Lung (tissue), 12 donors: ENCODE data around the gene CRABP2. TPM values are rescaled to one million over a fixed set of nuclear protein-coding genes. Genes with fewer than 3 reads are reported as not detected.

Source experiments
- ATAC-seq: fragments of 200-7000 bp; cut with Tn5 transposase; one replicate; pipeline ENCODE4 v1.9.1; 2020; ENCODE audit warnings: moderate number of reproducible peaks; ENCODE audit not compliant: insufficient read depth, low FRiP score
- DNase-seq, 3 donors: peaks; one replicate each; pipeline ENCODE4 v3.0.0-alpha.2; 2013 to 2017
- H3K27ac ChIP-seq, 2 donors: one replicate each; pipeline ENCODE4 v1.5.1; 2013; ENCODE audit warnings: mild to moderate bottlenecking in 2 of 2, moderate library complexity in 2 of 2, control low read depth in 1 of 2, inconsistent platforms in 1 of 2, low read depth in 1 of 2, low read length in 1 of 2
- H3K27me3 ChIP-seq, 3 donors: one replicate each; pipeline ENCODE4 v1.5.1; 2013; ENCODE audit warnings: low read length in 2 of 3; ENCODE audit not compliant: control insufficient read depth in 3 of 3, insufficient read depth in 3 of 3
- H3K36me3 ChIP-seq, 4 donors: one replicate each; pipeline ENCODE4 v1.5.1; 2013; ENCODE audit warnings: low read length in 4 of 4, mild to moderate bottlenecking in 1 of 4, moderate library complexity in 1 of 4; ENCODE audit not compliant: control insufficient read depth in 4 of 4, insufficient read depth in 4 of 4
- H3K4me1 ChIP-seq, 5 donors: one replicate each; pipeline ENCODE4 v1.5.1; 2013; ENCODE audit warnings: low read length in 5 of 5, mild to moderate bottlenecking in 2 of 5, moderate library complexity in 1 of 5; ENCODE audit not compliant: control insufficient read depth in 5 of 5, insufficient read depth in 5 of 5
- H3K4me3 ChIP-seq: one replicate; pipeline ENCODE4 v1.5.1; 2013; ENCODE audit warnings: mild to moderate bottlenecking, control low read depth, moderate library complexity
- H3K9ac ChIP-seq, 2 donors: one replicate each; pipeline ENCODE4 v1.5.1; 2013; ENCODE audit warnings: low read length in 2 of 2, control low read depth in 1 of 2; ENCODE audit not compliant: insufficient read depth in 1 of 2
- H3K9me3 ChIP-seq, 4 donors: one replicate each; pipeline ENCODE4 v1.5.1; 2013; ENCODE audit warnings: low read length in 3 of 4, mild to moderate bottlenecking in 1 of 4, moderate library complexity in 1 of 4; ENCODE audit not compliant: control insufficient read depth in 4 of 4, insufficient read depth in 3 of 4
- CTCF ChIP-seq: IDR thresholded peaks from 2 replicates; pipeline ENCODE4 v1.5.1; 2012; ENCODE audit warnings: mild to moderate bottlenecking; ENCODE audit errors: control extremely low read depth, extremely low read depth
- WGBS, 2 donors: extraction: QIAGEN DNeasy Blood & Tissue Kit; methylation state at CpG; one replicate each; pipeline ENCODE4 v1.1.7; 2013; 5-methylcytosine and 5-hydroxymethylcytosine counted together
- polyA plus RNA-seq, 2 donors: library from polyadenylated mRNA; stranded (reverse); fragments of 200-250 nt; gene quantifications; one replicate each; pipeline ENCODE4 v1.2.1, GENCODE V29; 2013
- total RNA-seq, 2 donors: library from RNA; depleted of rRNA in 1 of 2; stranded (reverse); fragments of >200 nt in 1 of 2; gene quantifications; one replicate each; pipeline ENCODE4 v1.2.1, GENCODE V29; 2014 to 2021
- donor health status: control.
- donor health status: control.
- donor health status: Bipolar disorder and iron deficiency.
- donor health status: healthy.
- donor health status: DM: yes; HTN: yes; CAD: no.

Gene CRABP2
- total and polyA plus RNA-seq, 4 donors: 1.3 to 13.6 (median 4.9) TPM

DNA sequence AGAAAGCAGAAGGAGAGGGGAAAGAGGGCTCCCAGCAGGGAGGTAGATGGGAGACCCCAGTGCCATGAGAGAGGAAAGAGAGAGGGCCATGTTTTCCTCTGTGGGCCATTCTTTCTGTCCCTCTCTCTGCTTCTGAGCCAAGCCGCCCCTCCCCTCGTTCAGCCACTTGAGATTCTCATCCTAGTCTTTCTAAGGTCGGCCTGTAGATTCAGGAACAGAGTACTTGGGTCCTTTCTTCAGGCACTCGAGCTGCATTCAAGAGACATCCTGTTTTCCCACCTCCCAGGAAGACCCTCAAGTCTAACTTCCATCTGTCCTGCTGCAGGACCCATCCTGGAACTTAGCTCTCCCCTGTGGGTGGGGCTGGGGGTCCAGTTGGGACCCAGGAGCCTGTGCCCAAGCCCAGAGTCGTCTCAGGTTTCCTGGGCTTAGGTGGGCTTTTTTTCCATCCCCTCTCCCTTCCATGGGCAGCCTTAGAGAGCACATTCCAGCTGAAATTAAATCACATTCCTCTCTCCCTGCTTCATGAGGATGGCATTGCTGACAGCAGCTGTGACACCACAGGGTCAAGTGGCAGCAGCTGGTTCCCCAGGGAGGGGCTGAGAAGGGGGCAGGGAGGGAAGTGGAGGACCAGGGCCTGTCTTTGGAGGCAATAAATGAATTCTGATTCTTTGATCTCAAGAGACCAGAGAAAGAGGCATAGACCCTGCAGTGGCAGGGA is 41.2 kb downstream of the CRABP2 start:
- WGBS, 2 donors: 44 to 64% methylated on average over 5 of the region's 5 CpGs
- DNase-seq (peak; percentile 64 to 74 (median 69)), ATAC-seq (no peak)
- TF ChIP-seq CTCF: no peak
- Histone ChIP-seq H3K27ac (peak overlapping the region; percentile 74 to 89), H3K9me3 (no peaks in the 10 kb centered on the region), H3K4me3 (no peak overlapping the region), H3K36me3 (no peaks in the 10 kb centered on the region), H3K4me1 (peaks cover 31 to 67% (median 39%) of the 10 kb centered on the region in 5 donors), H3K27me3 (no peaks in the 10 kb centered on the region), H3K9ac (peak overlapping the region in 1 of 2 donors; percentile 47)

GRCh38 chr1:156663178-156663577 is 42.2 kb downstream of the CRABP2 start:
- peaks cover 29 to 59% (median 39%) of the 10 kb centered on the region in 5 donors for H3K4me1 ChIP-seq

GRCh38 chr1:156662800-156663055 is 42.7 kb downstream of the CRABP2 start:
- DNase-seq (no peak), ATAC-seq (no peak)
- Histone ChIP-seq H3K9ac (no peak overlapping the region), H3K27ac (peak overlapping the region; percentile 44 to 82), H3K9me3 (no peaks in the 10 kb centered on the region), H3K4me1 (peaks cover 28 to 59% (median 36%) of the 10 kb centered on the region in 5 donors), H3K4me3 (no peak overlapping the region), H3K36me3 (no peaks in the 10 kb centered on the region), H3K27me3 (peaks cover 0 to 3% (median 0%) of the 10 kb centered on the region in 3 donors)
- TF ChIP-seq CTCF: no peak
- WGBS, 2 donors: 85 to 90% methylated on average over 5 of the region's 5 CpGs

More at GRCh38 chr1:156663178-156663577, 42.2 kb downstream of the CRABP2 start:
- 30 to 32% methylated on average over 5 of the region's 5 CpGs for WGBS, 2 donors
- ATAC-seq (no peak), DNase-seq (no peak)
- H3K36me3 ChIP-seq: no peaks in the 10 kb centered on the region
- H3K4me3 ChIP-seq: no peak overlapping the region
- H3K27ac ChIP-seq: peak overlapping the region; percentile 44 to 89
- no peak for TF ChIP-seq CTCF
- peaks cover 0 to 3% (median 0%) of the 10 kb centered on the region in 3 donors for H3K27me3 ChIP-seq
- H3K9ac ChIP-seq: no peak overlapping the region
- no peaks in the 10 kb centered on the region for H3K9me3 ChIP-seq
